Central memory CD8-positive, alpha-beta T cell (primary cell): Measurements from ENCODE around the gene FAM43B.
A peak's percentile ranks its signal among the peaks of the same experiment; 100 is the strongest.

Source experiments
- ATAC-seq: fragments of 150-1000 bp; cut with Tn5 transposase; replicated peaks from 2 replicates; pipeline ENCODE4 v1.10.0; 2022; ENCODE audit warnings: mild to moderate bottlenecking, moderate FRiP score, moderate number of reproducible peaks; ENCODE audit not compliant: poor library complexity, severe bottlenecking; ENCODE audit errors: extremely low read depth
- DNase-seq, 2 donors: peaks; one replicate each; pipeline ENCODE4 v3.0.0; 2021; ENCODE audit warnings: low spot score in 2 of 2
- H3K27ac Mint-ChIP-seq: one replicate; pipeline ENCODE4 v1.8.0; 2022; ENCODE audit warnings: low read depth, mild to moderate bottlenecking, moderate library complexity, mixed read lengths
- H3K27me3 Mint-ChIP-seq: one replicate; pipeline ENCODE4 v1.8.0; 2022; ENCODE audit warnings: mixed read lengths
- H3K36me3 Mint-ChIP-seq: one replicate; pipeline ENCODE4 v1.8.0; 2022; ENCODE audit warnings: mild to moderate bottlenecking, moderate library complexity, mixed read lengths; ENCODE audit not compliant: insufficient read depth
- H3K4me1 Mint-ChIP-seq: one replicate; pipeline ENCODE4 v1.8.0; 2022; ENCODE audit warnings: mixed read lengths
- H3K4me3 Mint-ChIP-seq: one replicate; pipeline ENCODE4 v1.8.0; 2022; ENCODE audit warnings: mild to moderate bottlenecking, moderate library complexity, mixed read lengths
- H3K9me3 Mint-ChIP-seq: one replicate; pipeline ENCODE4 v1.8.0; 2022; ENCODE audit warnings: mixed read lengths

Gene FAM43B

DNA sequence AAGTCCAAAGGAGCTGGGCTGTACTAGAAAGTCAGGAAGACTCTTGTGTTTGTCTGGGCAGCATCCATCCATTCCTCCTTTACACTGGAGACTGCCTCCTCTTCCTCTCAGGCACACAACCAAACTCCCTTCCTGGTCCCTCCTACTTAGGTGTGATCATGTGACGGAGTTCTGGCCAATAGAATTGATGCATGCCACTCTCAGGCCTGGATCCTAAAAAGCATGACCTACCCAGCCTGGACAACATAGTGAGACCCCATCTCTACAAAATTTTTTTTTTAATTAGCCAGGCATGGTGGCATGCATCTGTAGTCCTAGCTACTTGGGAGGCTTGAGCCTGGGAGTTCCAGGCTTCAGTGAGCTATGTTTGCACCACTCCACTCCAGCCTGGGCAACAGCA lies 8.6 kb downstream of the FAM43B start:
- H3K4me1 Mint-ChIP-seq: no peaks in the 10 kb centered on the region
- peaks cover 61% of the 10 kb centered on the region for H3K27me3 Mint-ChIP-seq
- H3K36me3 Mint-ChIP-seq: no peaks in the 10 kb centered on the region

DNA sequence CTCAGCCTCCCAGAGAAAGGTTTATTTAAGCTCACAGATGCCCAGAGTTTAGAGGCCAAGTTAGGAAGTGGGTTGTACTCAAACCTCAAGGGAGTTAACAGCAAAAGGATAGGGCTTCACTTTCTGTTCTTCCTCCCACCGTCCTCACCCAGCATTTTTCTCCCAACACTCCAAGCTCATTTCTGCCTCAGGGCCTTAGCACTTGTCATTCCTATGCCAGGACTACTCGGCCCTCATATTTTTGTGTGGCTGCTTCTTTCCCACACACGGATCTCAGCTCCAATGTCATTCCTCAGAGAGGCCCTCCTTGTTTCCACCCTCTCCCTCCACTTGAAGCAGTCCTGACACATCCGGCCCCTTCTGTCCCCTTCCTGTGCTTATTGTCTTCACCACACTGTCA lies 12.9 kb downstream of the FAM43B start:
- Mint-ChIP-seq H3K27ac (no peak overlapping the region), H3K9me3 (no peaks in the 10 kb centered on the region), H3K27me3 (peaks cover 100% of the 10 kb centered on the region), H3K4me1 (no peaks in the 10 kb centered on the region), H3K4me3 (no peak overlapping the region), H3K36me3 (no peaks in the 10 kb centered on the region)
- ATAC-seq (no peak), DNase-seq (no peak)

More for the DNA sequence above, 8.6 kb downstream of the FAM43B start:
- H3K9me3 Mint-ChIP-seq: no peaks in the 10 kb centered on the region
- no peak for ATAC-seq
- DNase-seq: no peak
- H3K27ac Mint-ChIP-seq: no peak overlapping the region
- no peak overlapping the region for H3K4me3 Mint-ChIP-seq

DNA sequence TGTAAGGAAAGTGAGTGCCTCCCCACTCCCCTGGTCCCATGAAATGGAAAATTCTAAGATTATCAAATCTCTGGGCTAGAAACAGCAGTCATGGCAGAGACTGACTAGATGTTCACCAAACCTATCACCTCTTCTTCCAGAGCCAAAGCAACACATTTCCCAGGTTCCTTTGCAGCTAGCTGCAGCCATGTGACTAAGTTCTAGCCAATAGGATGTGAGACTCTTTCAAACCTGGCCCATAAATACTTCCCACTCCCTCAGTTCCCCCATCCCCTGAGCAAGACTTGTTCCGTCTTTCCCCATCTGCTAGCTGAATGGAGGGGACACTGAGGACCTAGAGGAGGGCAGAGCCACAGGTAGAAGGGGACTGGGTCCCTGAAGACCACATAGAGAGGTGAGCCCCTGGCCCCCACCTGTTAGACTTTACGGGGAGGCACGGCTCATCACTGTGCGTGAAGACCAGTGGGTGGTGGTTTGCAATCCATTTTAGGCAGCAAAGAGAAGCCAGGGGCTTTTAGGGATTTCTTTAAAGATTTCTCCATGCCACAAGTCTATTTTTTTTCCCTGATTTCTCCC lies 17.2 kb downstream of the FAM43B start:
- no peak for ATAC-seq
- H3K4me1 Mint-ChIP-seq: no peaks in the 10 kb centered on the region

DNA sequence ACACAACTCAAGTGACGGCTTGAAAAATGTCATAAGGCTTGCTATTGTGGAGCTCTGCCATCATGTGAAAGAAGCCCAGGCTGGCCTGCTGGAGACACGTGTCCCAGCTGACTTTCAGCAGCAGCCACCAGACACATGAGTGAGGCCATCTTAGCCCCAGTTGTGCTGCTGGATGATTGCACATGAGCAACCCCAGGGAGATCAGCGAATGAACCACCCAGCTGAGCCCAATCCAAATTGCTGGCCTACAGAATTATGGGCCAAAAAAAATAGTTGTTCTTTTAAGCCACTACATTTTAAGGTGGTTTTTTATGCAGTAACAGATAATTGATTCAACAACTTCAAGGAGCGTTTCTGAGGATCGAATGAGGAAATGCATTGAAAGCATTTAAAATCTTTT lies 19.1 kb downstream of the FAM43B start:
- Mint-ChIP-seq H3K9me3 (no peaks in the 10 kb centered on the region), H3K36me3 (no peaks in the 10 kb centered on the region), H3K27ac (no peak overlapping the region), H3K4me3 (no peak overlapping the region), H3K4me1 (no peaks in the 10 kb centered on the region), H3K27me3 (peaks cover 83% of the 10 kb centered on the region)
- ATAC-seq (no peak), DNase-seq (no peak)

More for the DNA sequence above, 17.2 kb downstream of the FAM43B start:
- no peak for DNase-seq
- H3K36me3 Mint-ChIP-seq: no peaks in the 10 kb centered on the region
- H3K27me3 Mint-ChIP-seq: peaks cover 93% of the 10 kb centered on the region
- no peaks in the 10 kb centered on the region for H3K9me3 Mint-ChIP-seq
- no peak overlapping the region for H3K27ac Mint-ChIP-seq
- no peak overlapping the region for H3K4me3 Mint-ChIP-seq

DNA sequence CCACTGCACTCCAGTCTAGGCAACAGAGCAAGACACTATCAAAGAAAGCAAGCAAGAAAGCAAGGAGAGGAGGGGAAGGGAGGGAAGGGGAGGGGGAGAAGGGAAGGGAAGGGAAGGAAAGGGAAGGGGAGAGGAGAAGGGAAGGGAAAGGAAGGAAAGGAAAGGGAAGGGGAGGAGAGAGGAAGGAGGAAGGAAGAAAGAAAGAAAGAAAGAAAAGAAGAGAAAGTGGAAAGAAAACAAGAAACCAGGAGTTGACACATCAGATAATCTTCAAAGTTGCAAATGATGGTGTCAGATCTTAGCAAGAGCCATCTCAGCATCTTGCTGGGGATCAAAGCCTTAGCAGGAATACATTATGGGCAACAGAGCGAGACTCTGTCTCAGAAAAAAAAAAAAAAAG lies 21.6 kb downstream of the FAM43B start:
- no peak for ATAC-seq
- Mint-ChIP-seq H3K9me3 (no peaks in the 10 kb centered on the region), H3K4me1 (no peaks in the 10 kb centered on the region), H3K27ac (no peak overlapping the region), H3K27me3 (peaks cover 69% of the 10 kb centered on the region), H3K36me3 (no peaks in the 10 kb centered on the region), H3K4me3 (no peak overlapping the region)
- no peak for DNase-seq

DNA sequence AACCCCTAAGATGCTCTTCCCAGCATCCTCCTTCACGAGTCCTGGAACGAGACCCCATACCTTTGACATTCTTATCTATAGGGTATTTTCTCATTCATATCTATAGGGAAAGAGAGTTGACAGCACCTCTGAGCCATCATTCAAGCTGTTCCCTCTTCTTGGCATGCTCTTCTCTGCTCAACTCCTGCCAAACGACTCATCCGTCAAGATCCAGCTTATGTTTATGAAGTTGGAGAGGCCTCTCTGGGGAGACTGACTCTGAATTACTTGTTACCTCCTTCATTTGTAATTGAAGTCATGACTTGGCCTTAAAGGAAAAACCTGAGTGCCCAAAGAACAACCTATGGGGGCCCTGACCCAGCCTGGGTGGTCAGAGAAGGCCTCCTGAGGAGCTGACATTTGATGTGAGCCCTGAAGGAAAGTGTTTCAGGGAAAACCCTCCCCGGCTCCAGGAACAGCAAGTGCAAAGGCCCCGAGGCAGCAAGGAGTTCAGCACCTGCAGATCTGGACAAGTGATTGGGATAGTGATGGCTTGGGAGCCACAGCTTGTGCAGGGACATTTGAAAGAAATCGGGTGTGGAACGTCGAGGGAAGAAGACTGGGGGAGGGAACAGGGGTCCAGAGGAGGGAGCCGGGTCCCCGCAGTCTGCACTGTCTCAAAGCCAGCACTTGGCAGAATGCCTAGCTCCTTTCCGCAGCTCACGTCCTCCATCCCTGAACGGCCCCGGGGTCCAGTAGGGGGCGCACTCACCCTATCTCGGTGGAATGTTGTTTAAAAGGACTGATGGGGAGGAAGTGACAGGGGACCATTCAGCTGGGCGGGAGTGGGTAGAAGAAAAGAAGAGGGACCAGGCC lies 22.5 kb downstream of the FAM43B start:
- Mint-ChIP-seq H3K27me3 (peaks cover 66% of the 10 kb centered on the region), H3K36me3 (no peaks in the 10 kb centered on the region), H3K4me3 (no peak overlapping the region), H3K9me3 (no peaks in the 10 kb centered on the region), H3K4me1 (no peaks in the 10 kb centered on the region), H3K27ac (no peak overlapping the region)
- no peak for ATAC-seq
- DNase-seq: peak in 1 of 2 donors; percentile 27

DNA sequence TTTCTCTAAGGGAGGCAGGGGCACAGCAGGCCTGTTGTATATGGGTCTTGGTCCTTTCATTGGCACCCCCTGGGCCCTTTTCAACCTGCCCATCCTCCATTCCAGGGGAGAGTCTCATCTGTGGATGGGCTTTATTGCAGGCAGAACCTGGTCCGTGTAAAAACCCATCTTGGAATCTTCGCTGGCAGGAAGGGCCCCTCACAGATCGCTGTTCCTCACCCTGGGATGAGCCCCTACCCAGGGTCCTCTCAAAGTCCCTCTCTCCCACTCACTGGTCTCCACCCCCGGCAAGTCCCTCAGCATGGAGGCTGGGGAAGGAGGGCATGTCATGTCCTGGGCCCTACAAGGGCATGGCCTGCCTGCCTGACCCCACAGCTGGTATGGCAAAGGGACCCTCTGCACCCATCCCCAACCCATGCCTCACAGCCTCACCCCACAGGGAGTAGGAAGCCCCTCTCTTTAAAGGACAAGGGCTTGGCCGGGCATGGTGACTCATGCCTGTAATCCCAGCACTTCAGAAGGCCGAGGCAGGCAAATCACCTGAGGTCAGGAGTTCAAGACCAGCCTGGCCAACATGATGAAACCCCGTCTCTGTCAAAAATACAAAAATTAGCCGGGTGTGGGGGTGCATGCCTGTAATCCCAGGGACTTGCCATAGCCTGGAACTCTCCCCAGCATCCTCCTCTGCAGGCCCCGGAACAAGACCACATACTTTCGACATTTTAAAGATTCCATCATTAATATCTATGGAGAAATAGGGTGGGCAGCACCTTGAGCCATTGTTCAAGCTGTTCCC lies 23.4 kb downstream of the FAM43B start:
- DNase-seq (no peak), ATAC-seq (no peak)
- Mint-ChIP-seq H3K36me3 (no peaks in the 10 kb centered on the region), H3K4me3 (no peak overlapping the region), H3K9me3 (no peaks in the 10 kb centered on the region), H3K27me3 (peaks cover 59% of the 10 kb centered on the region), H3K27ac (no peak overlapping the region), H3K4me1 (no peaks in the 10 kb centered on the region)

DNA sequence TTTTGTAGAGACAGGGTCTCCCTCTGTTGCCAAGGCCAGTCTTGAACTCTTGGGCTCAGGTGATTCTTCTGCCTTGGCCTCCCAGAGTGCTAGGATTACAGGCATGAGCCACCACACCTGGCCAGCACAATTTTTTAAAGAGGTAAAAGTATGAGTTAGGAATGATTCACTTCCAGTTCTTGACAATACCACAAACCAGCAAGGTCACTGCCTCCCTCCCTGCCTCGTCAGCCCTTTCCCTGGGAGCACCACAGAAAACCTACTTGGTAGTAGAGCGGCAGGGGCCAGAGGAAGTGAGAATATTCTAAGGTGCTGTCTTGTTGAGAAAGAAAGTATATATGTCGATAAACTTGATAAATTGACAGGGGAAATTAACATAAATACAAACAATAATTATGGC lies 25.7 kb downstream of the FAM43B start:
- Mint-ChIP-seq H3K27me3 (peaks cover 41% of the 10 kb centered on the region), H3K4me3 (no peak overlapping the region), H3K36me3 (no peaks in the 10 kb centered on the region), H3K4me1 (no peaks in the 10 kb centered on the region), H3K9me3 (no peaks in the 10 kb centered on the region), H3K27ac (no peak overlapping the region)
- DNase-seq (no peak), ATAC-seq (no peak)

DNA sequence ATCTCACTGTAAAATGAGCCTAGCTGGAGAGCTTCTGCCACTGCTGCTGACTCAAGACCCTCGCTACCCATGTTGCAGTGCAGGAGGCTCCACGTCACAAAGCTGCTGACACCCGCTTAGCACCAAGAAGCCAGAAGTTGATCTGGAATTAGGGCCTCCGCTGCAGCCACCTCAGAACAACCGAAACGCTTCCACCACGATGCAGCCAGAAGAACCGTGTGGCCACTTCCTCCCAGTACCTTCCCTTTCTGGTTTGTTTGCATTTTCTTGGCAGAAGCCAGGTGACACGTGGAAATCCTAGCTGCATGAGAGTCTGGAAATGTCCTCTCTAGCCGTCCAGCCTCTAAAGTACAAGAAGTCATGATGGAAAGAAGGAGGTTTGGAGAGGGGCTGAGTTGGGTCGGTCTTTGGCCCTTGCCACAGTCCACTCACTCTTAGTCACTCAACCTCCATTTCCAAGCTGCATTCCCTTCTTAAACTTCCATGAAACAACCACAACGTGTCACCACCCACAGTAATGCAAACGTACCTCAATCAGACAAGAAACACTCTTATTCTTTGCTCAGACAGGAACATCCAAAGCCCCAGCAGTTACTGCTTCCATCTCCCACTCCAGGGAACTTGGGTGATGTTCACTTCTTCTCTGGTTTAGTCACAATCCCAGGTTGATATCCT lies 26.5 kb downstream of the FAM43B start:
- no peak for ATAC-seq
- DNase-seq: no peak
- Mint-ChIP-seq H3K27ac (no peak overlapping the region), H3K36me3 (no peaks in the 10 kb centered on the region), H3K4me3 (no peak overlapping the region), H3K9me3 (no peaks in the 10 kb centered on the region), H3K4me1 (no peaks in the 10 kb centered on the region), H3K27me3 (peaks cover 33% of the 10 kb centered on the region)

DNA sequence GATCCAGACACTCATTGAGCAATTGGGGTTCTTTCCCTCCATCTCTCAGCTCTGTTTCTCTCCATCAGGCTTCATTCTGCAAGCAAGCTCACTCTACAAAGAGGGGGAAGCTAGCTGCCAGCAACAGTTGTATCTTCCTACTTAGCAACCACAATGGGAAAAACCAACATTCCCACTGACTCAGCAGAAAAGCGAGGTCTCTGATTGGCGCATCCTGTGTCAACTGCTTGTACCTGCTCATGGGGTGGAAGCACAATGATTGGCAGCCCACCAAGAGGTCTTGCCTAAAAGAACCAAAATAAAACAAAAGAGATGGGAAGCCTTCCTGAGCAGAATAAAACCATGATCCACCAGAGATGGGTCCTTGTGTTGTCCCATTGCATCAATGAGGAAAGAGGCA lies 32.5 kb downstream of the FAM43B start:
- no peak overlapping the region for H3K4me3 Mint-ChIP-seq
- H3K27ac Mint-ChIP-seq: no peak overlapping the region
- ATAC-seq: no peak

DNA sequence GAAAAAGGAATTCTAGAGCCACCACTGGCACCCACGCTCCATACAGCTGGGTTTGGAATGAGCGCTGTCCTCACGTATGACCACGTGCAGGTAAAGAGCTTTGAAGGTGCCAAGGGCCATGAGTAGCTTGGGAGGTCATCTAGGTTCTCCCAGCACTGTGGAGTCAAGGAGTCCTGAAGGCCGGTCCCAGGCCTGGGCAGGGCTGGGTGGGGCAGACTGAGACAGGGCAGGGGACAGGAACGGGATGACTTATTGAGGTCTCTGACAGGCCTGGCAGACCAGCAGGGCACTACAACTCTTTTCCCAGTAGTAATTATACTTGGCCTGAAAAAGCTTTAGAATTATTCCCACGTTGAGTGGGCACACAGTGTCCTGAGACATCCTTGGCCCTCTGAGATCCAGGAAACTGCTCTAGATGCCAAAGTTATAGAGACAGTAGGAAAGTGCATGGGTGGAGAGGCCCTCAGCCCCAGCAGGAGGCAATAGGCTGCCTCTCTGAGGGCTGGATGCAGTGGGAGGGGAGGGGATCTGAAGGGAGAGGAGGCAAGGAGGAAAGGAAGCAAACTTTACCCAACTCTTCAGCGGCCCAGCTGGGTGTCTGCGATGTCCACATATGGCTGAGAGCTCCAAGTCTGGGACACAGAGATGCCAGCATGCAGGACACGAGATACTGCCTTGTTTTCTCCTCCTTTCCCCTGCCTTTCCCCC lies 34.7 kb downstream of the FAM43B start:
- Mint-ChIP-seq H3K27me3 (peaks cover 73% of the 10 kb centered on the region), H3K36me3 (no peaks in the 10 kb centered on the region), H3K27ac (no peak overlapping the region), H3K4me1 (peaks cover 14% of the 10 kb centered on the region), H3K9me3 (no peaks in the 10 kb centered on the region), H3K4me3 (no peak overlapping the region)
- DNase-seq (no peak), ATAC-seq (no peak)

More for the DNA sequence above, 32.5 kb downstream of the FAM43B start:
- H3K27me3 Mint-ChIP-seq: peaks cover 51% of the 10 kb centered on the region
- DNase-seq: no peak
- no peaks in the 10 kb centered on the region for H3K36me3 Mint-ChIP-seq
- H3K9me3 Mint-ChIP-seq: no peaks in the 10 kb centered on the region
- peaks cover 12% of the 10 kb centered on the region for H3K4me1 Mint-ChIP-seq

DNA sequence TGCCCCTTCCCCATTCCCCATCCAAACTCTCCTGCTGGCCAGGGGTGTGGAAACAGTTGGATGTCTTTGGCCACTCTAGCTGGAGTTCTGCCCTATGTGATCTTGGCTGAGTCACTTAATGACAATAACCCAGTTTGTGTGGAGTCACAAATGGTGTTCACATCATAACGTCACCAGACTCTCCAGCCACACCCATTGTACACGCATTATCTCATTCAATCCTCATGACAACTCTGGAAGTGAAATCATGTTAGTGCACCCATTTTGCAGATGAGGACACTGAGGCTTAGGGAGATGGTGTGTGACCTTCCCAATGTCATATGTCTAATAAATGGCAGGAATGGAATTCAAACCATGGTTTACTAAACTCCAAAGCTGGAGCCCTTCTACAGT lies 35.3 kb downstream of the FAM43B start:
- H3K36me3 Mint-ChIP-seq: no peaks in the 10 kb centered on the region
- H3K4me3 Mint-ChIP-seq: no peak overlapping the region
- H3K9me3 Mint-ChIP-seq: no peaks in the 10 kb centered on the region
- H3K27me3 Mint-ChIP-seq: peaks cover 78% of the 10 kb centered on the region
- peaks cover 14% of the 10 kb centered on the region for H3K4me1 Mint-ChIP-seq
- no peak for ATAC-seq
- H3K27ac Mint-ChIP-seq: no peak overlapping the region
- DNase-seq: no peak
